ENCODE measurements around the gene SNN. TPM values are rescaled to one million over a fixed set of nuclear protein-coding genes. Genes with fewer than 3 reads are reported as not detected.

Gene SNN
- polyA plus RNA-seq, 2 of the 4 experiments (the other 2 are of a cell fraction), result 6.3 to 10.7 TPM

DNA sequence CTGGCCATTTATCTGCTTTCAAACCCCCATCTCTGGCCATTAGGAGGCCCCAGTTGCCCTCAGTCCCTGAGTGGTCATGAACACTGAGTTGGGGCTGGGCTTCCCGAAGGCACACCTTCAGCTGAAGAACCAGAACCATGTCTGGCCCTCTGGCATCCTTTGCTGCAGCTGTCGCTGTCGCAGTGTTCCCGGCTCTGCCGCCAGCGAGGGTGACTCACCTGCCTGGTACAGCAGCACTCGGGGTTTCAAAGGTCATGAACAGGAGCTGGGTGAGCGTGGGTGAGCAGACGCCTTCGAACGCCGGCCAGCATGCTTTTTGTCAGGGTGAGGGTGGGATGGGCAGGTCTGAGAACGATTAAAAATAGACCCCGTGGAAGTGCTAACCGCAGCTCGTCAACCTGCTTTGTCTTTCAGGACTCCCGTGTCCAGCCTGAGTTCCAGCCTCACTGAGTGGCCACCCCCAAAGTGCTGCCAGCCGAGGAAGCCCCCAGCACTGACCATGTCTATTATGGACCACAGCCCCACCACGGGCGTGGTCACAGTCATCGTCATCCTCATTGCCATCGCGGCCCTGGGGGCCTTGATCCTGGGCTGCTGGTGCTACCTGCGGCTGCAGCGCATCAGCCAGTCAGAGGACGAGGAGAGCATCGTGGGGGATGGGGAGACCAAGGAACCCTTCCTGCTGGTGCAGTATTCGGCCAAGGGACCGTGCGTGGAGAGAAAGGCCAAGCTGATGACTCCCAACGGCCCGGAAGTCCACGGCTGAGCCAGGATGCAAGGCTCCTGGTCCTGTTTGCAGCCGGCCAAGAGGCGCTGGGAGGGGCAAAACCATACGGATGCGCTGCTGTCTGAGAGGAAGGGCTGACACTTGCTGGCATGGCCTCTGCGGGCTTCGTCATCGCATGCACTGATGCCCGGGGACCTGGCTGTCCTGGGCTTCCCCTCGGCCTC is 7.6 kb downstream of the SNN start:
- H3K9me3 ChIP-seq, result no peaks in the 10 kb centered on the region
- ChIA-PET CTCF (interaction anchor here (0.5 to 5.2 kb wide), 7 partner anchors 11 to 705 kb away, joined by 3 to 25 read pairs (median 6); partner anchors contain the start of gene ZC3H7A), POLR2A (no interaction called here)
- H3K4me1 ChIP-seq, result peaks cover 58% of the 10 kb centered on the region
- peak; percentile 50 to 64 for DNase-seq (ENCODE audit: low read depth in 1 of 2, low spot score in 1 of 2)
- peak overlapping the region; percentile 66 for H3K4me2 ChIP-seq
- no peak overlapping the region for H3K4me3 ChIP-seq
- no peak for FAIRE-seq
- peak overlapping the region; percentile 68 to 79 for H3K27ac ChIP-seq
- peak; percentile 46 to 64 for ATAC-seq
- WGBS (ENCODE audit: missing lambda C conversion rate), result 59% methylated on average over 37 of the region's 42 CpGs
- TF ChIP-seq JUNB (IDR thresholded peaks at IDR 0.05), result no peak
- TF ChIP-seq, protein P1, sequence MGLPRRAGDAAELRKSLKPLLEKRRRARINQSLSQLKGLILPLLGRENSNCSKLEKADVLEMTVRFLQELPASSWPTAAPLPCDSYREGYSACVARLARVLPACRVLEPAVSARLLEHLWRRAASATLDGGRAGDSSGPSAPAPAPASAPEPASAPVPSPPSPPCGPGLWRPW (IDR thresholded peaks at IDR 0.05), result no peak
- TF ChIP-seq EP300 (IDR thresholded peaks at IDR 0.05), result no peak
- no peak for TF ChIP-seq SREBF2 (IDR thresholded peaks at IDR 0.05)
- peak in 1 of 2 experiments; percentile 14; a peak in 1 of 5 replicates for TF ChIP-seq RAD21 (conservative IDR thresholded peaks at IDR 0.05 in 1 of 2, IDR thresholded peaks at IDR 0.05 in 1 of 2)
- TF ChIP-seq MYC (IDR thresholded peaks at IDR 0.05; ENCODE audit: borderline replicate concordance, low read length), result no peak
- TF ChIP-seq, protein P2, sequence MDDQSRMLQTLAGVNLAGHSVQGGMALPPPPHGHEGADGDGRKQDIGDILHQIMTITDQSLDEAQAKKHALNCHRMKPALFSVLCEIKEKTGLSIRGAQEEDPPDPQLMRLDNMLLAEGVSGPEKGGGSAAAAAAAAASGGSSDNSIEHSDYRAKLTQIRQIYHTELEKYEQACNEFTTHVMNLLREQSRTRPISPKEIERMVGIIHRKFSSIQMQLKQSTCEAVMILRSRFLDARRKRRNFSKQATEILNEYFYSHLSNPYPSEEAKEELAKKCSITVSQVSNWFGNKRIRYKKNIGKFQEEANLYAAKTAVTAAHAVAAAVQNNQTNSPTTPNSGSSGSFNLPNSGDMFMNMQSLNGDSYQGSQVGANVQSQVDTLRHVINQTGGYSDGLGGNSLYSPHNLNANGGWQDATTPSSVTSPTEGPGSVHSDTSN (IDR thresholded peaks at IDR 0.05), result no peak
- no peak for TF ChIP-seq CBX2 (IDR thresholded peaks at IDR 0.05; ENCODE audit: borderline replicate concordance, low read depth)
- TF ChIP-seq FOSB (CRISPR knock-in tag; IDR thresholded peaks at IDR 0.05), result no peak
- TF ChIP-seq, protein P3, sequence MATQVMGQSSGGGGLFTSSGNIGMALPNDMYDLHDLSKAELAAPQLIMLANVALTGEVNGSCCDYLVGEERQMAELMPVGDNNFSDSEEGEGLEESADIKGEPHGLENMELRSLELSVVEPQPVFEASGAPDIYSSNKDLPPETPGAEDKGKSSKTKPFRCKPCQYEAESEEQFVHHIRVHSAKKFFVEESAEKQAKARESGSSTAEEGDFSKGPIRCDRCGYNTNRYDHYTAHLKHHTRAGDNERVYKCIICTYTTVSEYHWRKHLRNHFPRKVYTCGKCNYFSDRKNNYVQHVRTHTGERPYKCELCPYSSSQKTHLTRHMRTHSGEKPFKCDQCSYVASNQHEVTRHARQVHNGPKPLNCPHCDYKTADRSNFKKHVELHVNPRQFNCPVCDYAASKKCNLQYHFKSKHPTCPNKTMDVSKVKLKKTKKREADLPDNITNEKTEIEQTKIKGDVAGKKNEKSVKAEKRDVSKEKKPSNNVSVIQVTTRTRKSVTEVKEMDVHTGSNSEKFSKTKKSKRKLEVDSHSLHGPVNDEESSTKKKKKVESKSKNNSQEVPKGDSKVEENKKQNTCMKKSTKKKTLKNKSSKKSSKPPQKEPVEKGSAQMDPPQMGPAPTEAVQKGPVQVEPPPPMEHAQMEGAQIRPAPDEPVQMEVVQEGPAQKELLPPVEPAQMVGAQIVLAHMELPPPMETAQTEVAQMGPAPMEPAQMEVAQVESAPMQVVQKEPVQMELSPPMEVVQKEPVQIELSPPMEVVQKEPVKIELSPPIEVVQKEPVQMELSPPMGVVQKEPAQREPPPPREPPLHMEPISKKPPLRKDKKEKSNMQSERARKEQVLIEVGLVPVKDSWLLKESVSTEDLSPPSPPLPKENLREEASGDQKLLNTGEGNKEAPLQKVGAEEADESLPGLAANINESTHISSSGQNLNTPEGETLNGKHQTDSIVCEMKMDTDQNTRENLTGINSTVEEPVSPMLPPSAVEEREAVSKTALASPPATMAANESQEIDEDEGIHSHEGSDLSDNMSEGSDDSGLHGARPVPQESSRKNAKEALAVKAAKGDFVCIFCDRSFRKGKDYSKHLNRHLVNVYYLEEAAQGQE (IDR thresholded peaks at IDR 0.05), result no peak
- TF ChIP-seq ZC3H11A (IDR thresholded peaks at IDR 0.05), result no peak
- TF ChIP-seq MAFK (IDR thresholded peaks at IDR 0.05; ENCODE audit: partially characterized antibody), result no peak
- peak; percentile 29; the same call in 1 of the 2 replicates for TF ChIP-seq FOSL2 (IDR thresholded peaks at IDR 0.05)
- TF ChIP-seq FOSL2 (CRISPR knock-in tag; IDR thresholded peaks at IDR 0.05), result peak; percentile 80
- TF ChIP-seq, protein P4, sequence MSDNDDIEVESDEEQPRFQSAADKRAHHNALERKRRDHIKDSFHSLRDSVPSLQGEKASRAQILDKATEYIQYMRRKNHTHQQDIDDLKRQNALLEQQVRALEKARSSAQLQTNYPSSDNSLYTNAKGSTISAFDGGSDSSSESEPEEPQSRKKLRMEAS (IDR thresholded peaks at IDR 0.05), result peak; percentile 64; the same call in 1 of the 2 replicates
- no peak for TF ChIP-seq JUN (IDR thresholded peaks at IDR 0.05)
- TF ChIP-seq, protein P5, sequence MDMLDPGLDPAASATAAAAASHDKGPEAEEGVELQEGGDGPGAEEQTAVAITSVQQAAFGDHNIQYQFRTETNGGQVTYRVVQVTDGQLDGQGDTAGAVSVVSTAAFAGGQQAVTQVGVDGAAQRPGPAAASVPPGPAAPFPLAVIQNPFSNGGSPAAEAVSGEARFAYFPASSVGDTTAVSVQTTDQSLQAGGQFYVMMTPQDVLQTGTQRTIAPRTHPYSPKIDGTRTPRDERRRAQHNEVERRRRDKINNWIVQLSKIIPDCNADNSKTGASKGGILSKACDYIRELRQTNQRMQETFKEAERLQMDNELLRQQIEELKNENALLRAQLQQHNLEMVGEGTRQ (IDR thresholded peaks at IDR 0.05), result no peak
- TF ChIP-seq, protein P6, sequence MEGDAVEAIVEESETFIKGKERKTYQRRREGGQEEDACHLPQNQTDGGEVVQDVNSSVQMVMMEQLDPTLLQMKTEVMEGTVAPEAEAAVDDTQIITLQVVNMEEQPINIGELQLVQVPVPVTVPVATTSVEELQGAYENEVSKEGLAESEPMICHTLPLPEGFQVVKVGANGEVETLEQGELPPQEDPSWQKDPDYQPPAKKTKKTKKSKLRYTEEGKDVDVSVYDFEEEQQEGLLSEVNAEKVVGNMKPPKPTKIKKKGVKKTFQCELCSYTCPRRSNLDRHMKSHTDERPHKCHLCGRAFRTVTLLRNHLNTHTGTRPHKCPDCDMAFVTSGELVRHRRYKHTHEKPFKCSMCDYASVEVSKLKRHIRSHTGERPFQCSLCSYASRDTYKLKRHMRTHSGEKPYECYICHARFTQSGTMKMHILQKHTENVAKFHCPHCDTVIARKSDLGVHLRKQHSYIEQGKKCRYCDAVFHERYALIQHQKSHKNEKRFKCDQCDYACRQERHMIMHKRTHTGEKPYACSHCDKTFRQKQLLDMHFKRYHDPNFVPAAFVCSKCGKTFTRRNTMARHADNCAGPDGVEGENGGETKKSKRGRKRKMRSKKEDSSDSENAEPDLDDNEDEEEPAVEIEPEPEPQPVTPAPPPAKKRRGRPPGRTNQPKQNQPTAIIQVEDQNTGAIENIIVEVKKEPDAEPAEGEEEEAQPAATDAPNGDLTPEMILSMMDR (IDR thresholded peaks at IDR 0.05), result no peak

All from A549 (cell line).